Measurements from ENCODE around the gene TLL2.

The TLL2 gene

GRCh38 chr10:96352027-96352426 is 161.7 kb downstream of the TLL2 start:
- DNase-seq = no peak

- no peak for DNase-seq
These were observed 167.4 kb downstream of the TLL2 start for GRCh38 chr10:96346295-96346694.

DNA sequence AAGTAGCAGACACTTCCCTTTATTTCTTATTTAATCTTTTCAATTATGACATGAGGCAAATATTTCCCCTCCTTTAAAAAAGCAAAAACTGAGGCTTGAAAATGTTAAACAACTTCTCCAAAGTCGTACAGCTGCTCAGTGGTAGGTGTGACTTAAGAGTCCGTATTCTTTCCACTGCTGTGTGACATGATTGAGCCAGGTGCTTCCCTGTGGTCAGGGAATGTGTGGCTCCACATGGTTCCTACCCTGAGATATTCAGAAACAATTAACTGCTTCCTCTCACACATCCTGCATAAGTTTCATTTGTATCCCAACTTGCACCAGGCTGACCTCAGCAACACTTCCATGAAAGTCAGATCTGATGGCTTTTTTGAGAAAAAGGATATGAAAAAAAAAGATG is 168.5 kb downstream of the TLL2 start:
- no peak for DNase-seq

DNA sequence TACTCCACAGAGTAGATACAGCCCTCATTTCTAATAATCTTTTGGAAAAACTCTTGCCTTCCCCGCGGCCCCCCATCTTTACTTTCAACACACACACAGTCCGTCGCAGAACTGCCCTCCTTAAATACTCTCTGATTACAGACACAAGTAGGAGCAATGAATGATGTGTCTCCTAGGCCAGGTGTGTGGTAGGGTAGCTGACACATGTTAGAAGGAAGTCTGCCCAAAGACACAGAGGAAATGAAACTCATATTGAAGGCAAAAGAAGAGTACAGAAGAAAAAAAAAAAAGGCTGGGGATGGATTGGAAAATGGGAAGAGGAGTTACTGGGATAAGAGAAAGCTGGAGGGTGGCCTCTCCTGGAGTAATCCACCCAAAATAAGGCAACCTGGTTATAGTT is 169.5 kb downstream of the TLL2 start:
- no peak for DNase-seq

- no peak for DNase-seq
These were observed 171.3 kb downstream of the TLL2 start for GRCh38 chr10:96342402-96342801.

- DNase-seq = no peak
These were observed 172.2 kb downstream of the TLL2 start for GRCh38 chr10:96341219-96342182.

GRCh38 chr10:96339956-96340904 is 173.5 kb downstream of the TLL2 start:
- DNase-seq = peak; percentile 28

DNA sequence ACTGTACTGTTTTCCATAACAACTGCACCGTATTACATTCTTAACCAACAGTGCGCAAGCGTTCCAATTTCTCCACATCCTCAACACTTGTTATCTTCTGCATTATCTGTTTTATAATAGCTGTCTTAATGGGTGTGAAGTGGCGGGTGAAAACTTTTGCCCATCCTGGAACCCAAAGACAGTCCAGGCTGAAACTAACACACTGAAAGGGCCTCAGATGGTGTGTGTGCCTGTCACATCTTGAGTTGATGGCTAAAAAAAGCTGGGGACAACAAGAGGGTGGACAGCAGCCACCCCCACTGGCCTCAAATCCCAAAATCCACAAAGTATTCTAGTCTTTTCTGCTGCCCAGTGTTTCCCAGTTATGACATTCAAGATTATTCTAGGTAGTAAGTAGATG is 174.3 kb downstream of the TLL2 start:
- DNase-seq = no peak

- DNase-seq = no peak
These were observed 175.3 kb downstream of the TLL2 start for GRCh38 chr10:96338279-96338925.

DNA sequence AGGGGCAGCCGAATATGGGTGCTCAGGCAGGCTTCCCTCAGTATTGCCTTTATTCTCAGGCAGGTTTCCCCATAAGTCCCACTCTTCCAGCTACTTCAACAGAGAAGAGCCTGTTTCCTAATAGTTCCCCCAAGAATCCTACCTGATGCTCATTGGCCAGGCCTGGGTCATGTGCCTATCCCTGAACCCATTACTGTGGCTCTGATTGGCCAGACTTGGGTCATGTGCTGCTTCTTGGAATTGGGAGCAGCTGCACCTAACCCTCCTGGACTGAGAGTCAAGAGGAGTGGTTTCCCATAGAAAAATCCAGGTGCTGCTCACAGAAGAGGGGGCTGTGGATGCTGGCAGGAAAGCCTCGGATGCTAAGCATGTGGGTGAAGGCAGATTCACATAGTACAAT is 176.6 kb downstream of the TLL2 start:
- DNase-seq = no peak

GRCh38 chr10:96334616-96335526 is 178.9 kb downstream of the TLL2 start:
- no peak for DNase-seq

DNA sequence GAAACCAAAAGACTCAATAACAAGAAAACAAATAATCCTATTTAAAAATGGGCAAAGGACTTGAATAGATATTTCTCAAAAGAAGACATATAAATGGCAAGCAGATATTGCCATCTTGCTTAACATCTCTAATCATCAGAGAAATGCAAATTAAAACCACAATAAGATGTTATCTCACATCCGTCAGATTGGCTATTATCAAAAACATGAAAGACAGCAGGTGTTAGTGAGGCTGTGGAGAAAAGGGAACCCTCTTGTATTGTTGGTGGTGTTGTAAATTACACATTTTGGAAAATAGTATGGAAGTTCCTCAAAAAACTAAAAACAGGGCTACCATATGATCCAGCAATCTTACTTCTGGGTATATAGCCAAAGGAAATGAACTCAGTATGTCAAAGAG is 180.6 kb downstream of the TLL2 start:
- no peak for DNase-seq

- no peak for DNase-seq
These were observed 186.3 kb downstream of the TLL2 start for GRCh38 chr10:96327462-96327861.

- no peak for DNase-seq
These were observed 187.9 kb downstream of the TLL2 start for GRCh38 chr10:96325719-96326373.

GRCh38 chr10:96324447-96324846 is 189.3 kb downstream of the TLL2 start:
- no peak for DNase-seq

- no peak for DNase-seq
These were observed 191.5 kb downstream of the TLL2 start for GRCh38 chr10:96322275-96322674.

DNA sequence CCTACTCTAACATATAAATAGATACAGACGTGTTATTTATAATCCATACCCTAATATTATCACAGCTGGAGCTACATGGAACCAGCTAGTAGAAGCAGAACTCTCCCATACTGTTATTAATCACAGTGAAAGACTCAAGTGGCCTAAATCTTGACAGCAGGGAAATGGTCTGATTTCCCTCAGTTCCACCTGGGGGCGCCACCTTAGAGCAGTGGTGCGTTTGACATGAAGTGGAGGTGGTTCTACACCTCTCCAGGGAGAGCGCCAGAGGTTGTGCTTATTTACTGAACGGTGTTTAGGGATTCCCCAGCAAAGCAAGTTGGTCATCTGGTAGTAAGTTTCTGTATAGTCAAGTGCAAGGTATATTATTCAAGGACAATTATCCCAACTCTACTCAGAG is 191.9 kb downstream of the TLL2 start:
- no peak for DNase-seq

DNA sequence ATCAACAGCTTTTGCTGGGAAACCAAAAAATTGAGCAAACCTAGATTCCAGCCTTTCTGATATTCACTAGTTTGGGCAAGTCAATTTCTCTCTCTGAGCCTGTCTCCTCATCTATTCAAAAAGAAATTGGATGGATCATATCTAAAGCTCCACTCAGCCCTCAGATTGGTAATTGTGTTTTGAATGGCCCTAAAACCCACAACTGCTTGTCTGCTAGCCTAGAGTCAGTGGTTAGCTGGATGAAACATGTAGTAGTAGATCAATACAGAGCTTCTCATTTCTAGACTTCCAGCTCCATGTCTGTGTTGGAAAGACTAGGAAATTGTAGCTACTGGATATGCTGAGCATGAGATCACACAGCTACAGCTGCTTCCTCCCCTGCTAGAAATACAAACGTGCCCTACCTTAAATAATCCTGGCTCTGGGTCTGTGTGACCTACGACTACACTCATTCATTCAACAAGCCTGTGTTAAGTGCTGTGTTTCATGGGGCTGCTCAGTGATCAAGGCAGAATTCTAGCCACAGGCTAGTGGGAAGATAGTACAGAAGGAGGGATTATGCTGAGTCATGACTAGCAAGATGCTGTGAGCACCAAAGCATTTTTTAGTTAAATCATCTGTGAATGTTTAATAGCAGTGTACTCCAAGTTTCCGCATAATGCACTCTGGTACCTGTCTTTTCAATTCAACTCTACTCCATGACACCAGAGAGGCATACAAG is 193.8 kb downstream of the TLL2 start:
- DNase-seq = no peak

DNA sequence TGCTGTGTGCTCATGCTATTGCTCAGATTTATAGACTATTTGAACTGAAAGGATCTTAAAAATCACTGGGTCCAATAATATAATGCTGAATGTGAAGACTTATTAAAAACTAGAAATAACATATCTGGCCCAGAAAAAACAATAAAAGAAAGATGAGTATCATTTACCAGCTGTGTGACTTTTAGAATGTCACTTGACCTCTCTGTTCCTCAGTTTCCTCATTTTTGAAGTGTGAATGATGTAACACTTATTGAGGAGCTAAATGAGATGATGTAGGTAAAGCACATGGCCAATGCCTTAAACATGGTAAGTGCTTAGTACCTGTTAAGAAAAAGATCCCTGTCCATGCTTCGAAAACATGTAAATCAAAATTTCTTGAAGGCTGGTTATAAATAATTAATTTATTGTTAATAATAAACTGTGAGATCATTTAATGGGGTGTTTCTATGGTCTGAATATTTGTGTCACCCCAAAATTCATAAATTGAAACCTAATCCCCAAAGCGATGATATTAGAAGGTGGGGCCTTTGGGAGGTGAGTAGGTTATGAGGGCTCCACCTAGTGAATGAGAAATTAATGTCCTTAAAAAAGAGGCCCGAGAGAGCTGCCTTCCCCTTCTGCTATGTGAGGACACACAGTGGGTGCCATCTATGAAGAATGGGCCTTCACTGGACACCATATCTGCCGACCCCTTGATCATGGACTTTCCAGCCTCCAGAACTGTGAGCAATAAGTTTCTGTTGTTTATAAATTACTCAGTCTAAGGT is 196.5 kb downstream of the TLL2 start:
- DNase-seq = no peak
